Testis (tissue), 3 donors: ENCODE measurements around the gene GOT1. TPM values are rescaled to one million over a fixed set of nuclear protein-coding genes. Genes with fewer than 3 reads are reported as not detected.

Experiments
- DNase-seq: peaks from one replicate; pipeline ENCODE4 v3.0.0-alpha.2; 2019
- H3K27ac ChIP-seq, 2 donors: fragments of 200-600 bp; sonication (generic); one replicate each; pipeline ENCODE4 v1.5.1; 2019
- H3K27me3 ChIP-seq: fragments of 200-600 bp; sonication (generic); one replicate; pipeline ENCODE4 v1.5.1; 2019
- H3K36me3 ChIP-seq: fragments of 200-600 bp; sonication (generic); one replicate; pipeline ENCODE4 v1.5.1; 2017; ENCODE audit warnings: low read depth; ENCODE audit errors: missing control alignments
- H3K4me1 ChIP-seq: fragments of 200-600 bp; sonication (generic); one replicate; pipeline ENCODE4 v1.5.1; 2019
- H3K4me3 ChIP-seq, 2 donors: fragments of 200-600 bp; sonication (generic); one replicate each; pipeline ENCODE4 v1.5.1; 2017 to 2019
- H3K9me3 ChIP-seq: fragments of 200-600 bp; sonication (generic); one replicate; pipeline ENCODE4 v1.5.1; 2017
- POLR2A ChIP-seq: fragments of 450-650 bp; IDR thresholded peaks from one replicate; pipeline ENCODE4 v1.6.1; 2017; ENCODE audit warnings: antibody characterized with exemption, mild to moderate bottlenecking, moderate library complexity
- WGBS, 2 donors: methylation state at CpG; one replicate each; pipeline ENCODE4 v1.1.5; 2018; 5-methylcytosine and 5-hydroxymethylcytosine counted together
- intact Hi-C: fragments of 100-400 bp; cut with DNase I; formaldehyde crosslinking; loops from one replicate; pipeline ENCODE4 v1.15.1; 2023; ENCODE audit warnings: low total_unique reads
- polyA plus RNA-seq: library from polyadenylated mRNA; stranded (reverse); fragments of 350-450 nt; fragmentation: Illumina TruSeq; extraction: RNeasy Lipid Tissue Mini Kit (QIAGEN cat#74804); gene quantifications from one replicate; pipeline ENCODE4 v1.2.3, GENCODE V29; 2014; ENCODE audit warnings: low read depth, low replicate concordance; ENCODE audit not compliant: insufficient read depth
- total RNA-seq, 2 donors: library from RNA; depleted of rRNA; stranded (reverse); fragments of >200 nt; gene quantifications; one replicate each; pipeline ENCODE4 v1.2.3, GENCODE V29; 2016
- TF ChIP-seq, protein P1 (sequence below), 3 experiments: fragments of 450-650 bp in 2 of 3; fragments of 200-600 bp in 1 of 3; sonication (generic) in 1 of 3; IDR thresholded peaks; one replicate each; pipeline ENCODE4 v1.5.1; 2016 to 2019; ENCODE audit warnings: antibody characterized with exemption in 3 of 3, mild to moderate bottlenecking in 2 of 3, moderate library complexity in 1 of 3

GOT1 gene
- total and polyA plus RNA-seq, 3 donors from 2014 or later = 34.3 to 121 (median 38.3) TPM

DNA sequence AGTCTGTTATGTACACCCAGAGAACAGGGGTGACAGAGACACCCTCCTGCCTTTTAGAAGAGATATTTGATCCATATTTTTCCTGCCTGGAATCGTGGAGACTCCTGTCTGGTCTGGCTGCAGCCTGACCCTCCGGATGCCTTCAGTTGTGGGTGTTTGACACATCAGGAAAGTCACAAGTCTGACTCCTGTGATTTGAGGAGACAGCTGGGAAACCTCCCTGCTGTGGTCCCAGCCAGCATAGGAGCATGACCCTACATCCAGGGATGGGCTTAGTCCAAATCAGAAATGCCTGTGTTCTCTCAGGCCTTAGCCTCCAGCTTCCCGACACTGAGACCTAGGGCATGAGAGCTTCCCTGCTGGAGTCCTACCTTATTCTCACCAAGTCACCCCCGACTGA is 43.4 kb downstream of the GOT1 start:
- Histone ChIP-seq H3K4me3 (no peak overlapping the region), H3K9me3 (no peaks in the 10 kb centered on the region), H3K27me3 (no peaks in the 10 kb centered on the region), H3K4me1 (no peaks in the 10 kb centered on the region), H3K36me3 (no peaks in the 10 kb centered on the region), H3K27ac (no peak overlapping the region)
- 87 to 89% methylated on average over 2 to 4 of the region's 4 CpGs for WGBS, 2 donors
- DNase-seq = no peak
- TF ChIP-seq POLR2A = no peak
- TF ChIP-seq, protein P1, sequence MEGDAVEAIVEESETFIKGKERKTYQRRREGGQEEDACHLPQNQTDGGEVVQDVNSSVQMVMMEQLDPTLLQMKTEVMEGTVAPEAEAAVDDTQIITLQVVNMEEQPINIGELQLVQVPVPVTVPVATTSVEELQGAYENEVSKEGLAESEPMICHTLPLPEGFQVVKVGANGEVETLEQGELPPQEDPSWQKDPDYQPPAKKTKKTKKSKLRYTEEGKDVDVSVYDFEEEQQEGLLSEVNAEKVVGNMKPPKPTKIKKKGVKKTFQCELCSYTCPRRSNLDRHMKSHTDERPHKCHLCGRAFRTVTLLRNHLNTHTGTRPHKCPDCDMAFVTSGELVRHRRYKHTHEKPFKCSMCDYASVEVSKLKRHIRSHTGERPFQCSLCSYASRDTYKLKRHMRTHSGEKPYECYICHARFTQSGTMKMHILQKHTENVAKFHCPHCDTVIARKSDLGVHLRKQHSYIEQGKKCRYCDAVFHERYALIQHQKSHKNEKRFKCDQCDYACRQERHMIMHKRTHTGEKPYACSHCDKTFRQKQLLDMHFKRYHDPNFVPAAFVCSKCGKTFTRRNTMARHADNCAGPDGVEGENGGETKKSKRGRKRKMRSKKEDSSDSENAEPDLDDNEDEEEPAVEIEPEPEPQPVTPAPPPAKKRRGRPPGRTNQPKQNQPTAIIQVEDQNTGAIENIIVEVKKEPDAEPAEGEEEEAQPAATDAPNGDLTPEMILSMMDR (IDR thresholded peaks at IDR 0.05) = no peak
- intact Hi-C loops = no loop called here

DNA sequence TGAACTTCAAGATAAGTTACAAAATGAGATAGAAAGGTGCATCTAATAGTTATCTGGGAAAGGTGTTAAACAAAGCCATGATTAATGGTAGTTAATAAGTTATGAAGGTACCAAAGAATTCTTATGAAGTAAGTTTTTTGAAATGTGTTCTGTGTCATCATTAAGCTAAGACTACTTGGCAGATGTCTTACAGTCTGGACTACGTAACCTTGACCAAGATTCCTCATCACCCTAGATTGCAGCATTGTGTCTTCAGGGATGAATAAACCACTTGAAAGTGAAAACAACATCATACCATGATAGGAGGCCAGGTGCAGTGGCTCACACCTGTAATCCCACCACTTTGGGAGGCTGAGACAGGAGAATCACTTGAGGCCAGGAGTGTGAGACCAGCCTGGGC is 48.2 kb downstream of the GOT1 start:
- 70 to 91% methylated on average over 1 of the region's 1 CpG for WGBS, 2 donors
- H3K27me3 ChIP-seq = no peaks in the 10 kb centered on the region
- intact Hi-C loops = no loop called here
- H3K4me1 ChIP-seq = no peaks in the 10 kb centered on the region
- no peak for DNase-seq
- no peak overlapping the region for H3K27ac ChIP-seq
- H3K36me3 ChIP-seq = no peaks in the 10 kb centered on the region
- H3K4me3 ChIP-seq = no peak overlapping the region
- H3K9me3 ChIP-seq = no peaks in the 10 kb centered on the region
- TF ChIP-seq, protein P1 (IDR thresholded peaks at IDR 0.05) = no peak
- no peak for TF ChIP-seq POLR2A

DNA sequence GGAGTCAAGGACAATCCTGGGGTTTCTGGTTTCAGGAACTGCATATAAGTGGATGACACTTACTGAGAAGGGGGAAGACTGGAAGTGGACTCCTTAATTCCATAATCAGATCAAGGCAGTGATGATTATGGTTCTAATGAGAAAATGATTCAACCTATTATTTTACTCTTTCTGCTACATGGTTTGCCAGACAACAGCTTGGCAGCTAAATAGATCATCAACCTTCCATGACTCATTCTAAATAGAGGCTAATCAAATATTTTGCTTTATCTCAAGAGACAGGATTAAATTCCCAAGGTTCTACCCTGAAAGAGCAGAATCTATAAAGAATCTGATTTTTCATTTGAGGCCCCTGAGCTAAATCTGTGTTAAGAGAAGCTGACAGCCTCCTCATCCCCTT is 55.0 kb downstream of the GOT1 start:
- H3K9me3 ChIP-seq = no peaks in the 10 kb centered on the region
- intact Hi-C loops = no loop called here
- TF ChIP-seq, protein P1 (IDR thresholded peaks at IDR 0.05) = no peak
- no peak for TF ChIP-seq POLR2A
- H3K36me3 ChIP-seq = no peaks in the 10 kb centered on the region
- H3K27ac ChIP-seq = no peak overlapping the region
- H3K27me3 ChIP-seq = no peaks in the 10 kb centered on the region
- no peaks in the 10 kb centered on the region for H3K4me1 ChIP-seq
- DNase-seq = no peak
- no peak overlapping the region for H3K4me3 ChIP-seq

DNA sequence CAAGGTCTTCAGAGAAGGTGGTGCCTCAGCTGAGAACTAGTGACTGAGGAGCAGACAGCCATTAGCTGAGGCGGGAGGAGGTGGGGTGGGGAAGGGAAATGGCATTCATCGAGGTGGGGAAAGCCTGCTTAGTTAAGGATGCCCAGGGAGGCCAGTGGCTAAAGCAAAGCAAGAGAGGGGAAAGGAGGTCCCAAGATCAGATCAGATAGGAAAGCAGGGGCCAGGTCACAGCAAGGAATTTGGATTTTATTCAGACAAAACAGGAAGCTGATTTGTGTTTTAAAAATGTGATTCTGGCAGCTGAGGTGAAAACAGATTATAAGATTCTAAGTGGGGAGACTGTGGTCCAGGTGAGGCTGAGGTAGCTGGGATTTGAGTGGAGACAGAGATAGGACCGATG is 55.5 kb downstream of the GOT1 start:
- Histone ChIP-seq H3K4me3 (no peak overlapping the region), H3K9me3 (no peaks in the 10 kb centered on the region), H3K4me1 (no peaks in the 10 kb centered on the region), H3K27me3 (no peaks in the 10 kb centered on the region), H3K27ac (no peak overlapping the region), H3K36me3 (no peaks in the 10 kb centered on the region)
- intact Hi-C loops = no loop called here
- no peak for TF ChIP-seq POLR2A
- TF ChIP-seq, protein P1 (IDR thresholded peaks at IDR 0.05) = no peak
- 60 to 62% methylated on average over 3 of the region's 3 CpGs for WGBS, 2 donors
- DNase-seq = no peak

DNA sequence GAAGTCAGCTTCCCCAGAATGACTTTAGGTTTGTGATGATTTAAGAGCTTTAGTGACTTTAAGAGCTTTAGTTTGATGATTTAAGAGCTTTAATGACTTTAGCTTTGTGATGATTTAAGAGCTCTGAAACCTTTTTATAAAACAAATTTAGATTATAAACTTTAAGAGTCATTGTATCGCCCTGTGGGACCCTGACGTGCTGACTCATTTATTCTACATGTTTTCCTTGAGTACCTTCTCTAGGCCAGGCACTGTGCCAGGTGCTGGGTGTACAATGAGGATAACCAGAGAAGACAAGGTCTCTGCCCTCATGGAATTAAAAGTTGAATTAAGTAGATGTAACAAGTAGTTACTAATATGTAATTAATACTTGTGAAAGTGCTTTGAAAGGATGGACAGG is 55.9 kb downstream of the GOT1 start:
- no peaks in the 10 kb centered on the region for H3K4me1 ChIP-seq
- H3K36me3 ChIP-seq = no peaks in the 10 kb centered on the region
- H3K4me3 ChIP-seq = no peak overlapping the region
- no peak for DNase-seq
- 50 to 51% methylated on average over 2 of the region's 2 CpGs for WGBS, 2 donors
- H3K9me3 ChIP-seq = no peaks in the 10 kb centered on the region
- no peak overlapping the region for H3K27ac ChIP-seq
- TF ChIP-seq, protein P1 (IDR thresholded peaks at IDR 0.05) = no peak
- no peak for TF ChIP-seq POLR2A
- intact Hi-C loops = no loop called here
- H3K27me3 ChIP-seq = no peaks in the 10 kb centered on the region
